GM18870 (cell line): Measurements from ENCODE around the gene SLC25A14.

ENCODE experiments used
- ATAC-seq: cut with Tn5 transposase; IDR thresholded peaks from one replicate; pipeline ENCODE4 v1.9.1; 2021; ENCODE audit warnings: moderate library complexity; ENCODE audit not compliant: unreplicated experiment

The SLC25A14 gene

GRCh38 chrX:130378024-130378669 is 38.4 kb downstream of the SLC25A14 start:
- ATAC-seq, result no peak

- ATAC-seq, result no peak
Observed at GRCh38 chrX:130385520-130385919, 45.8 kb downstream of the SLC25A14 start, which contains the start of gene GPR119. Gene GPR119 (minus strand): TSS chrX:130385674. CDS start chrX:130385447, 227 bp downstream.

- no peak for ATAC-seq
Observed at GRCh38 chrX:130386408-130386808, 46.7 kb downstream of the SLC25A14 start.

GRCh38 chrX:130393451-130394074 is 53.8 kb downstream of the SLC25A14 start:
- no peak for ATAC-seq

GRCh38 chrX:130395341-130395740 is 55.6 kb downstream of the SLC25A14 start:
- ATAC-seq, result no peak

GRCh38 chrX:130401415-130402207 is 61.9 kb downstream of the SLC25A14 start, which contains the start of gene RBMX2:
Gene RBMX2 (plus strand): TSS chrX:130401987. CDS start chrX:130402033, 46 bp downstream.
- ATAC-seq, result peak; percentile 77

- ATAC-seq, result no peak
Observed at GRCh38 chrX:130402208-130402684, 62.5 kb downstream of the SLC25A14 start.

- no peak for ATAC-seq
Observed at GRCh38 chrX:130413415-130413814, 73.7 kb downstream of the SLC25A14 start.

GRCh38 chrX:130414800-130415199 is 75.1 kb downstream of the SLC25A14 start:
- ATAC-seq, result no peak

GRCh38 chrX:130415201-130415600 is 75.5 kb downstream of the SLC25A14 start:
- no peak for ATAC-seq

- no peak for ATAC-seq
Observed at GRCh38 chrX:130416785-130417184, 77.1 kb downstream of the SLC25A14 start.

GRCh38 chrX:130418066-130418465 is 78.3 kb downstream of the SLC25A14 start:
- ATAC-seq, result no peak

- ATAC-seq, result peak; percentile 35
Observed at GRCh38 chrX:130418740-130419139, 79.0 kb downstream of the SLC25A14 start.

GRCh38 chrX:130419263-130419662 is 79.5 kb downstream of the SLC25A14 start:
- ATAC-seq, result peak; percentile 38
